Measurements from ENCODE around the gene ZFP37. TPM values are rescaled to one million over a fixed set of nuclear protein-coding genes. Genes with fewer than 3 reads are reported as not detected.
"Not testable (repeated sequence)": the region's sequence is repeated elsewhere in the genome, so short reads cannot be mapped to it uniquely, and the experiment has no call there.

Gene ZFP37
- total RNA-seq, 2 donors from 2014 or later, result 1.8 to 2.7 TPM

DNA sequence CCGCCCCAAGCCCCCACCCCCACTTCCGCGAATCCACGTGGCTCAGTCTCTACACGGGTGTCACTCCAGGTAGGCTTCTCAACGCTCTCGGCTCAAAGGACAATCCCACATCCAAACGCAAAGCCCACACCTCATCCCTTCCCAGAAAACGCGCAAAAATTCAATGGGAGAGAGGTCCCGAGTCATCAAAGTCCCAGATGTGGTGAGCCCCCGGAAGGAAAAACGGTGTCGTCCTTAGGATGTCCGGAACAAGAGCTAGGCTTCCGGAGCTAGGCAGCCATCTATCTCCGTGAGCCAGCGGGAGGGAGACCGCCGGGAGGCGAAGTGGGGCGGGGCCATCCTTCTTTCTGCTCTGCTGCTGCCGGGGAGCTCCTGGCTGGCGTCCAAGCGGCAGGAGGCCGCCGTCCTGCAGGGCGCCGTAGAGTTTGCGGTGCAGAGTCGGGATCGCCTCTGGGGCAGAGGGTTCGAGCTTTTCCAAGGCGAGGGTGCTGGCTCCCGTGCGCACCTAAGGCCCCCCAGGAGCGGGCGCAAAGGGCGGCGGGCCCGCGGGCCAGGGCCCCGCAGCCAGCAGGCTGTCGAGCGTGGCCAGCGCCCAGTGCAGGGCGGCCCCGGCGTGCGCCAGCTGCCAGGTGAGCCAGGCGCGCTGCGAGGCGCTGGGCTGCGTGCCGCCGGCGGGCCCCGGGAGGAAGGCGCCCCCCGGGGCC lies 3.2 kb upstream of the ZFP37 start:
- H3K27ac ChIP-seq; DNase-seq (ENCODE audit: low spot score); ATAC-seq (ENCODE audit: insufficient number of reproducible peaks, low FRiP score, low read depth); H3K4me1 ChIP-seq (ENCODE audit: control insufficient read depth in 1 of 2, low read depth in 2 of 2); H3K27me3 ChIP-seq (replicated peaks; ENCODE audit: insufficient read depth); H3K36me3 ChIP-seq: not testable (repeated sequence)
- peak overlapping the region; percentile 5 for H3K4me3 ChIP-seq
- peaks cover 21% of the 10 kb centered on the region for H3K9me3 ChIP-seq

DNA sequence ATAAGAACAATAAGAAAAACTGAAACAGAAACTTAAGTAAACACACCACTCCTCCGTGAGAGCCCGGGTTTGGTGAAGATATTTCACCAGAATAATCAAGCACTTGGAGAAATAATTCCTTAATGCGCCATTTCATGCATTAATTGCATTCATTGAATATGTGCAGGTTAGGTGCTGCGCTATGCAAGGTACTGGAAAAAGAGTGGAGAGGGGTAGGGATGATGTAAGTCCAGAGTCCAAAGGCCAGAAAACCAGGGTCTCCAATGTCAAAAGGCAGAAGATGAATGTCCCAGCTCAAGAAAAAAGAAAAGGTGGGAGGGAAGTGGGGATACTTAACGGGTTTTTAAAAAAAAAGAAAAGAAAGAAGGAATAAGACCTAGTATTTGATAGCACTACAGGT lies 669 bp upstream of the ZFP37 start:
- Histone ChIP-seq H3K9me3 (peaks cover 39% of the 10 kb centered on the region), H3K27ac (peak overlapping the region; percentile 38 to 60), H3K4me3 (peak overlapping the region; percentile 77), H3K36me3 (peaks cover 5% of the 10 kb centered on the region), H3K4me1 (ENCODE audit: control insufficient read depth in 1 of 2, low read depth in 2 of 2) (peaks cover 5 to 8% of the 10 kb centered on the region in 2 donors), H3K27me3 (replicated peaks; ENCODE audit: insufficient read depth) (no peaks in the 10 kb centered on the region)
- DNase-seq (ENCODE audit: low spot score), result no peak
- ATAC-seq (ENCODE audit: insufficient number of reproducible peaks, low FRiP score, low read depth), result no peak
- TF ChIP-seq, protein P1, sequence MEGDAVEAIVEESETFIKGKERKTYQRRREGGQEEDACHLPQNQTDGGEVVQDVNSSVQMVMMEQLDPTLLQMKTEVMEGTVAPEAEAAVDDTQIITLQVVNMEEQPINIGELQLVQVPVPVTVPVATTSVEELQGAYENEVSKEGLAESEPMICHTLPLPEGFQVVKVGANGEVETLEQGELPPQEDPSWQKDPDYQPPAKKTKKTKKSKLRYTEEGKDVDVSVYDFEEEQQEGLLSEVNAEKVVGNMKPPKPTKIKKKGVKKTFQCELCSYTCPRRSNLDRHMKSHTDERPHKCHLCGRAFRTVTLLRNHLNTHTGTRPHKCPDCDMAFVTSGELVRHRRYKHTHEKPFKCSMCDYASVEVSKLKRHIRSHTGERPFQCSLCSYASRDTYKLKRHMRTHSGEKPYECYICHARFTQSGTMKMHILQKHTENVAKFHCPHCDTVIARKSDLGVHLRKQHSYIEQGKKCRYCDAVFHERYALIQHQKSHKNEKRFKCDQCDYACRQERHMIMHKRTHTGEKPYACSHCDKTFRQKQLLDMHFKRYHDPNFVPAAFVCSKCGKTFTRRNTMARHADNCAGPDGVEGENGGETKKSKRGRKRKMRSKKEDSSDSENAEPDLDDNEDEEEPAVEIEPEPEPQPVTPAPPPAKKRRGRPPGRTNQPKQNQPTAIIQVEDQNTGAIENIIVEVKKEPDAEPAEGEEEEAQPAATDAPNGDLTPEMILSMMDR (IDR thresholded peaks at IDR 0.05), result no peak

DNA sequence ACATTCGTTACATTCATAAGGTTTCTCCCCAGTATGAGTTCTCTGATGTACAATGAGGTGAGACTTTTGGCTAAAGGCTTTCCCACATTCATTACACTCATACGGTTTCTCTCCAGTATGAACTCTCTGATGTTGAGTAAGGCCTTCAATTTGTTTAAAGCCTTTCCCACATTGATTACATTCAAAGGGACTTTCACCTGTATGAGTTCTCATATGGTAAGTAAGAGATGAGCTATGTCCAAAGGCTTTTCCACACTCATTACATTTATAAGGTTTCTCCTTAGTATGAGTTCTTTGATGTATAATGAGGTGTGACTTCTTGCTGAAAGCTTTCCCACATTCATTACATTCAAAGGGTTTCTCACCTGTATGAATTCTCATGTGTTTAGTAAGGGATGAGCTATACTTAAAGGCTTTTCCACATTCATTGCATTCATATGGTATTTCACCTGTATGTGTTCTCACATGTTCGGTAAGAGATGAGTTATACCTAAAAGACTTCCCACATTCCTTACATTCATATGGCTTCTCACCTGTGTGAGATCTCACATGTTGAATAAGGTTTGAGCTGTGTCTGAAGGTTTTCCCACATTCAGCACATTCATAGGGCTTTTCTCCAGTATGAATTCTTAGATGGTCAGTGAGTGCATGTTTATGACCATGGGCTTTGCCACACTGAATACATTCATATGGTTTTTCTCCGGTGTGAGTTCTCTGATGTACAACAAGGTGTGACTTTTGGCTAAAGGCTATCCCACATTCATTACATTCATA lies 13.5 kb downstream of the ZFP37 start:
- Histone ChIP-seq H3K4me1 (ENCODE audit: control insufficient read depth in 1 of 2, low read depth in 2 of 2) (no peaks in the 10 kb centered on the region), H3K4me3 (no peak overlapping the region), H3K27ac (no peak overlapping the region), H3K36me3 (peaks cover 44% of the 10 kb centered on the region), H3K27me3 (replicated peaks; ENCODE audit: insufficient read depth) (no peaks in the 10 kb centered on the region), H3K9me3 (peaks cover 92% of the 10 kb centered on the region)
- DNase-seq (ENCODE audit: low spot score), result no peak
- no peak for ATAC-seq (ENCODE audit: insufficient number of reproducible peaks, low FRiP score, low read depth)
- TF ChIP-seq, protein P1 (IDR thresholded peaks at IDR 0.05), result no peak

DNA sequence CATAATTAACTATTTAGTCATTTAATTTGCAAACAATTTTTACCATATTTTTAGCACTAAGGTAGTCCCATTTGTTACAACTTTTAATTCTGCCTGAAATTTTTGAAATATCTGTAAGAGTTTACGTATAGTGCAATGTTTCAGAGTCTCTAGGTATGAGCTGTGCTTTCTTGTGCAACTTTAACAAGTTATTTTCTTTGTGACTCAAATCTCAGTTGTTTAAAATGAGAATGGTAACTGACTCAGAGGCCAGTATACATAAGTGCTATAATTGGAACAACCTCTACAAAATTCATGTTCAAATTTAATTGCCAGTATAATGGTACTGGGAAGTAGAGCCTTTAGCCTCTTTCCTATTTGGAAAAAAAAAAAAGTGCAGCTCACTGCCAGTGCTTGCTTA lies 30.3 kb downstream of the ZFP37 start:
- no peak overlapping the region for H3K4me3 ChIP-seq
- H3K9me3 ChIP-seq, result peaks cover 36% of the 10 kb centered on the region
- ATAC-seq (ENCODE audit: insufficient number of reproducible peaks, low FRiP score, low read depth) (no peak), DNase-seq (ENCODE audit: low spot score) (no peak)
- no peaks in the 10 kb centered on the region for H3K27me3 ChIP-seq (replicated peaks; ENCODE audit: insufficient read depth)
- TF ChIP-seq, protein P1 (IDR thresholded peaks at IDR 0.05), result no peak
- no peaks in the 10 kb centered on the region for H3K4me1 ChIP-seq (ENCODE audit: control insufficient read depth in 1 of 2, low read depth in 2 of 2)
- no peak overlapping the region for H3K27ac ChIP-seq
- no peaks in the 10 kb centered on the region for H3K36me3 ChIP-seq

DNA sequence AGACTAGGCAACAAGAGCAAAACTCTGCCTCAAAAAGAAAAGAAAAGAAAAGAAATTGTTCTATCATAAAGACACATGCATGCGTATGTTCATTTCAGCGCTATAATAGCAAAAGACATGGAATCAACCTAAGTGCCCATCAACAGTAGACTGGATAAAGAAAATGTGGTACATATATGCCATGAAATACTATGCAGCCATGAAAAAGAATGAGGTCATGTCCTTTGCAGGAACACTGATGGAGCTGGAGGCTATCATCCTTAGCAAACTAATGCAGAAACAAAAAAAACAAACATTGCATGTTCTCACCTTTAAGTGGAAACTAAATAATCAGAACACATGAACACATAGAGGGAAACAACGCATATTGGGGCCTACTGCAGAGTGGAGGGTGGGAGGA lies 38.3 kb downstream of the ZFP37 start:
- Histone ChIP-seq H3K4me1 (ENCODE audit: control insufficient read depth in 1 of 2, low read depth in 2 of 2) (no peaks in the 10 kb centered on the region), H3K27ac (no peak overlapping the region), H3K4me3 (no peak overlapping the region), H3K27me3 (replicated peaks; ENCODE audit: insufficient read depth) (no peaks in the 10 kb centered on the region), H3K36me3 (no peaks in the 10 kb centered on the region), H3K9me3 (peaks cover 19% of the 10 kb centered on the region)
- TF ChIP-seq, protein P1 (IDR thresholded peaks at IDR 0.05), result no peak
- no peak for ATAC-seq (ENCODE audit: insufficient number of reproducible peaks, low FRiP score, low read depth)
- DNase-seq (ENCODE audit: low spot score), result no peak

Data from thoracic aorta (tissue), 2 donors.